NCI-H446 treated with DMSO at 0.1 percent for 48 hours (cell line): ENCODE results near the gene TCEANC.

Experiments
- DNase-seq: peaks from one replicate; lab custom pipeline; 2025; lab: John Stamatoyannopoulos, UW

TCEANC gene

GRCh38 chrX:13692771-13693231 is 39.9 kb downstream of the TCEANC start:
- no peak for DNase-seq

GRCh38 chrX:13693341-13693961 is 40.5 kb downstream of the TCEANC start:
- DNase-seq: no peak

GRCh38 chrX:13694359-13694758 is 41.4 kb downstream of the TCEANC start:
- DNase-seq: no peak

- no peak for DNase-seq
Observed at GRCh38 chrX:13694983-13695382, 42.0 kb downstream of the TCEANC start.

- DNase-seq: no peak
Observed at GRCh38 chrX:13695601-13696115, 42.7 kb downstream of the TCEANC start.

- DNase-seq: no peak
Observed at GRCh38 chrX:13697455-13697854, 44.5 kb downstream of the TCEANC start.

GRCh38 chrX:13697976-13698375 is 45.0 kb downstream of the TCEANC start:
- DNase-seq: no peak

- DNase-seq: no peak
Observed at GRCh38 chrX:13698432-13698831, 45.5 kb downstream of the TCEANC start.

GRCh38 chrX:13699183-13699826 is 46.4 kb downstream of the TCEANC start:
- no peak for DNase-seq

- DNase-seq: no peak
Observed at GRCh38 chrX:13700380-13700779, 47.4 kb downstream of the TCEANC start.

- DNase-seq: no peak
Observed at GRCh38 chrX:13702111-13702789, 49.3 kb downstream of the TCEANC start.

GRCh38 chrX:13703135-13703534 is 50.2 kb downstream of the TCEANC start:
- no peak for DNase-seq

GRCh38 chrX:13703589-13703988 is 50.6 kb downstream of the TCEANC start:
- no peak for DNase-seq

- no peak for DNase-seq
Observed at GRCh38 chrX:13711141-13711540, 58.2 kb downstream of the TCEANC start.
